GM18867 (cell line): ENCODE results near the gene SDK1.

Source experiments
- ATAC-seq: cut with Tn5 transposase; IDR thresholded peaks from one replicate; pipeline ENCODE4 v1.9.1; 2021; ENCODE audit warnings: mild to moderate bottlenecking, moderate library complexity; ENCODE audit not compliant: unreplicated experiment

Gene SDK1

GRCh38 chr7:4115442-4115841 is 814.4 kb downstream of the SDK1 start:
- no peak for ATAC-seq

DNA sequence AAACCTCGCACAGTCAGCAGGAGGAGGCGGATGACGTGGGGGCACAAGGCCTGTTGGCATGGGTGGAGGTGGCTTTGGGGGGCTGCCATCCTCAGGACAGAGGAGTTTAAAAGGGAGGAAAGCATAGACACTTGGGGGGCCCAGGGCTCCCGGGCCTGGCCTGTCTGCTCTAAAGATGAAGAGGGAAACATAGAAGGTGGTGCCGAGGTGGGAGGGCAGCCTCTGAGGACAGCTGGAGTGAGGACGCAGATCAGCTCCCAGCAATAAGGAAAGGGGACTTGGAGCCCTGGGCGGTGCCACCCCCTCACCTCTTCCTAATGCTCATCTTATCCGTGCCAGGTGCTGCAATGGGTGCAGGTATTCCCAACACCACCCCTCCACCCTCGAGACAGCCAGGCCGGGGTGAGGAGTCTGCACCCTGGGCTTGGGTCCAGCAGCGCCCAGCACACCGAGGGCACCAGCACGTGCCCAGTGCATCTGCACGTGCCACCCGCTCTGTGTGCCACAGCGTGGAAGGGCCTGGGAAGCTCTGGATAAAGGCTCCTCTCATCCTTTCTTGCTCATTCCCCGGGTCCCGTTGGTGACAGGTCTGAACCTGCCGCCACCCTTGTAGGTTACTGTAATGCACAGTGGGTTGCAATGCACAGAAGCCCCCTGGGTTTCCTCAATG is 815.0 kb downstream of the SDK1 start:
- ATAC-seq, result no peak

GRCh38 chr7:4119848-4120247 is 818.8 kb downstream of the SDK1 start:
- ATAC-seq, result no peak

DNA sequence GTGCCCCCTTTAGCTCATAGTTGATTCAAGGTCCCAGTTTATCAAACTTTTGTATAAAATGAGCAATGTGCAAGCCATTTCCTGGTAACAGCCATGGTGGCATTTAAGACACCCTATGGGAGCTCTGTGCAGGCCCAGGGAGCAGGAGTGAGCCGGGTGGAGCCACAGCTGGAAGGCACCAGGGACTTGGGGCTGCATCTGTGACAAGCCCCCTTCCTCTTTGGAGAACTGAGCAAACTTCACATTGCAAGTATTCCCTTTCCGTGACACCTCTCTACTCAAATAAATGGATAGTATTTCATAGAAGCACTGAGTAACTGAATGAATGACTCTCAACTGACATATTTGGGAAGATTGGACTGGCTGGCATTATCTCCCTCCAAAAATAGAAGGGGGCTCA is 822.3 kb downstream of the SDK1 start:
- no peak for ATAC-seq

- no peak for ATAC-seq
Observed at GRCh38 chr7:4123823-4124222, 822.8 kb downstream of the SDK1 start.

GRCh38 chr7:4124556-4125477 is 823.8 kb downstream of the SDK1 start:
- ATAC-seq, result no peak

DNA sequence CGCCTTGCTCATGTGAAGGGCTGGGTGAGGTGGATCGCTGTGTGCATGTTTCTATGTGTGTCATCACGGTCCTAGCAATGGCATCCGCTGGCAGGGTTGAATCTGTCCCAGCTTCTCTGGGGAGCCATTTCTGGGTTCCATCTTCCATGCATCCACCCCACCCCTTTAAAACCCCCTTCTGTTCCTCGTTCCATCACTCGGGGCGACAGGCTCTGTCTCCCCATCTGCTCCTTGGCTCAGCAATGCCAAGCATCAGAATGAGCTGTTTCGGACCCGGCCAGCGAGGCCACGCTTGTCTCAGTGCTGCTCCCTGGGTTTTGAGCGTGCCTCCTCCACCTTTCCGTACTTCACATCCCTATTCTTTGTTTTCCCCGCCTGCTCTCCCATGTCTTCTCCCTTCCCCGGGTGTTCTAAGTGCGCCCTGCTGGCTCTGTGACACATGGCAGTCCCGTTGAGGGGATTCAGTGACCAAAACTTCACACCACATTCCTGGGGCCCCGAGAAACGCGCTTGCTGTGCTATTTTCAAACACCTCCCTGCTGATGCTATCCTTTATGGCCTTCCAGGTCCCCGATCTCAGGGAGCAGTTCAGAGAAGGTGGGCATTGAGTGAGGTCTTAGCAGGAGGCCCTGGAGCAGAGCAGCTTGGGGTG is 827.0 kb downstream of the SDK1 start:
- ATAC-seq, result no peak

DNA sequence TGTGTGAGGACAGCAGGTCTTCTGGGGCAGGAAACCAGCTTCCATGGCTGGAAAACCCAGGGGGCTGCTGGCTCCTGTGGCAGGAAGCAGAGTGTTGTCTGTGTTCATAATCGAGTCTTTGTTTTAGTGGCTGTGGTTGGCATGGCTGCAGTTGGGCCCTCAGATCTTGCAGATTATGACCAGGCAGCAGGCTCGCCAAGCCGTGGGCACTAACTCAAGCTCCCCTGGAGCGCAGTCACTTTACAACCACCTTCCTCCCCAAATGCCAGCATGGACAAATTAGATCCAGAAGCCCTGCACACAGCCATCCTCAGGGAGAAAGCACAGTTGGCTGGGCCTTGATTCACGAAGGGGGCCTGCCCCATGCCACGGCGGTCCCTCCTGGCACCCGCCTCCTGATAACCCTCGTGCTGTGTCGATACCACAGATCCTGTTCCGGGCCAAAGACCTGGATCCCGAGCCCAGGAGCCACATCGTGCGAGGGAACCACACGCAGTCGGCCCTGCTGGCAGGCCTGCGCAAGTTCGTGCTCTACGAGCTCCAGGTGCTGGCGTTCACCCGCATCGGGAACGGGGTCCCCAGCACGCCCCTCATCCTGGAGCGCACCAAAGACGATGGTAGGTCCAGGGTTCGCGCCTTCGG is 828.5 kb downstream of the SDK1 start:
- ATAC-seq, result no peak

DNA sequence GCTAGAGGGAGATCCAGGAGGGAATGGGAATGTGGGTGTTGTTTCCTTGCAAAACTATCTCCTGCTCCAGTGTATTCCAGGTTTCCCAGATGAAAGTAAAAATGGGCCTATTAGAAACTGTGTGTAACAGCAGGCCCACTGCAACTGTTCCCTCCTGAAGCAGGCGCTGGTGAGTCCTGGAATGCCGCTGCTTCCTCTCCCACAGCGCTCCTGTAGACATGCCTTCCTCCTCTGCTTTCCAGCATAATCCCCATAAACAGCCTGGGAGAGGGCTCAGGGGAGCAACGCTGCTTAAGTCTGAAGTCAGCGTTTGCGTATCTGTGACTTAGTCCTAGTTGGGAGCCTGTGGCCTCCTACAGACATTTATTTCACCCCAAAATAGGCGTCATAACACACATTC is 830.0 kb downstream of the SDK1 start:
- no peak for ATAC-seq

- no peak for ATAC-seq
Observed at GRCh38 chr7:4132221-4132620, 831.2 kb downstream of the SDK1 start.

GRCh38 chr7:4133491-4134044 is 832.5 kb downstream of the SDK1 start:
- no peak for ATAC-seq

GRCh38 chr7:4134204-4134603 is 833.2 kb downstream of the SDK1 start:
- ATAC-seq, result no peak

DNA sequence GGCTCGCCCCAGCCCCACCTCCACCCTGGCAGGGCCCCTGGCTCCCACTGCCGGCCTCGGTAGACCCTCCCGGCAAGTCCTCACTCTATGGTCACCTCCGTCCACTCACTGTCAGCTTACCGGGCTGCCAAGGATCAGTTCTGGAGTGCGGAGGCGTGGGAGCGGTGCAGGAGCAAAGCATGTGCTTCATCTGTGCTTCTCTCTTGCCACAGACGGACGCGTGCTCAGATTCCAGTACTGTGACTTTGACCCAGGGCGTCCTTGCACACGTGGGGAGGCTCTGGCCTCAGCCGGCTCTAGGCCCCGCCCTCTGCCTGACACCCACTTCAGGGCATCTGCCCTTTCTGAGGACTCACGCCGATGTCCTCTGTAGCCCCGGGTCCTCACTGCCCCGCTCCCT is 833.6 kb downstream of the SDK1 start:
- ATAC-seq, result no peak

GRCh38 chr7:4135301-4135700 is 834.2 kb downstream of the SDK1 start:
- no peak for ATAC-seq

- no peak for ATAC-seq
Observed at GRCh38 chr7:4136036-4136435, 835.0 kb downstream of the SDK1 start.

DNA sequence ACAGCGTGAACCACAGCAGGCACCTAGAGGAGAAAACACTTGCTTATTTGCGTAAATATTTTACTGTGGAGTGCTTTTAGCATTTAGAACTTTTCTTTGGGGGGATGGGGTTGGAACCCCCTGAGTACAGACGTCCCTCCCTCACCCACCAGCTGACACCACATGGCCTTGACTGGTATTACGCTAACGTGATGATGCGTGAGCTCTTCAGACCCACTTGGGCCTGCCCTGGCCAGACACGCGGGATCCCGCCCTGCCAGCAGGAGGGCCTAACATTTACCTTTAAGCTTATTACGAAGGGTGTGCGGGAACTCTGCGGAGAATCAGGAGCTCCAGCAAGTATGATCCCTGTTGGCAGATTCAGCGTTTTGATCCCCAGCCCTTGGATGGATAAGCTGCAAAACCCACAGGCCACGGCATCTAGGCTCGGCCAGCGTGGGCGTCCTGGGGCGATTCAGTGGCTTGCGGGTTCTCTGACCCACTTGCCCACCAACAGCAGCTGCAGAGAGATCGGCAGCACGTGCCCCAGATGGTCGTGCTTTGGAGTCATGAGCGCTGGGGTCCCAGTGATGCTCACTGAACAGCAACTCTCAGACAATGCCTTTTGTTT is 835.6 kb downstream of the SDK1 start:
- no peak for ATAC-seq

DNA sequence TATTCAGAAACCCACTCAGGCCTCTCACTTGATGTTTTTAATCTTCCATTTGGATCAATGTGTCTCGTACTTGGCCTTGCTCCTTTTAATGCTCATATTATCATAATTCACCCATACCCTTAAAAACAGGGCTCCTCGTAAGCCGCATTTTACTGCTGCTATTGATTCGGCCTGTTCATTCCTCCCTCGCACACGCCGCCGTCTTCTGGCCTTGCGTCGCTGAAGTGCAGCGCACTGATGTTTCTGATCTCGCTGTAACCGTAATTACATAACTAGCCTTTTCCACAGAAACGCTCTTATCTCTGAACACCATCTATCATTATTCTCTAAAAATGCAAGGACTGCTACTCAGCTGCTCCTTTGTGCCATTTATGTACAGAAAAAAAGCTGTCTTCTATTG is 836.5 kb downstream of the SDK1 start:
- no peak for ATAC-seq

GRCh38 chr7:4138866-4139265 is 837.8 kb downstream of the SDK1 start:
- no peak for ATAC-seq

GRCh38 chr7:4139656-4140625 is 838.9 kb downstream of the SDK1 start:
- no peak for ATAC-seq
